B cell (primary cell): Measurements from ENCODE around the gene CIT. TPM values are rescaled to one million over a fixed set of nuclear protein-coding genes. Genes with fewer than 3 reads are reported as not detected.

Experiments
- ATAC-seq: fragments of 200-7000 bp; cut with Tn5 transposase; one replicate; pipeline ENCODE4 v1.10.0; 2021; ENCODE audit warnings: low read depth, mild to moderate bottlenecking, moderate number of reproducible peaks, moderate library complexity
- CTCF ChIA-PET: fragments of 350-600 bp; sonication (Branson Sonifier 250); formaldehyde crosslinking; loops from one replicate; lab custom pipeline; 2021; ENCODE audit warnings: antibody characterized with exemption, inconsistent platforms; lab: Charles Lee
- POLR2A ChIA-PET: fragments of 350-600 bp; sonication (Branson Sonifier 250); formaldehyde crosslinking; loops from one replicate; lab custom pipeline; 2021; ENCODE audit warnings: antibody characterized with exemption; lab: Charles Lee
- DNase-seq: peaks from one replicate; pipeline ENCODE4 v3.0.0; 2013
- H2AFZ ChIP-seq: 2 replicates; pipeline ENCODE4 v1.6.1; 2012; ENCODE audit warnings: mild to moderate bottlenecking, low read depth, low read length; ENCODE audit not compliant: insufficient read depth, poor library complexity, severe bottlenecking
- H3K27ac ChIP-seq, 2 donors: 1 replicate in 1 of 2; 2 replicates in 1 of 2; pipeline ENCODE4 v1.5.1; 2012 to 2013; ENCODE audit warnings: low read length in 2 of 2, mild to moderate bottlenecking in 2 of 2, moderate library complexity in 1 of 2
- H3K27me3 ChIP-seq, 4 experiments: fragments of 200-600 bp in 1 of 4; sonication (generic) in 1 of 4; replicated peaks in 1 of 4; 1 replicate in 2 of 4; 2 replicates in 2 of 4; pipeline versions ENCODE4 v1.6.1 to v1.7.0; 2013 to 2016; ENCODE audit warnings: low read length in 3 of 4, mild to moderate bottlenecking in 2 of 4, mixed read lengths in 1 of 4, moderate library complexity in 1 of 4; ENCODE audit not compliant: insufficient read depth in 4 of 4, control insufficient read depth in 3 of 4; ENCODE audit errors: control extremely low read depth in 1 of 4
- H3K36me3 ChIP-seq, 2 experiments: replicated peaks in 1 of 2; 1 replicate in 1 of 2; 2 replicates in 1 of 2; pipeline versions ENCODE4 v1.6.1 to v1.7.1; 2013; ENCODE audit warnings: low read length in 1 of 2; ENCODE audit not compliant: insufficient read depth in 2 of 2, control insufficient read depth in 1 of 2; ENCODE audit errors: control extremely low read depth in 1 of 2, extremely low read depth in 1 of 2
- H3K4me1 ChIP-seq, 2 donors: fragments of 200-600 bp in 1 of 2; sonication (generic) in 1 of 2; 1 replicate in 1 of 2; 2 replicates in 1 of 2; pipeline versions ENCODE4 v1.5.1 to v1.6.1; 2013 to 2017; ENCODE audit warnings: low read length in 2 of 2; ENCODE audit not compliant: control insufficient read depth in 2 of 2, insufficient read depth in 2 of 2
- H3K4me2 ChIP-seq: replicated peaks from 2 replicates; pipeline ENCODE3; 2012; ENCODE audit warnings: mild to moderate bottlenecking, low read depth, low read length; ENCODE audit not compliant: poor library complexity, severe bottlenecking
- H3K4me3 ChIP-seq, 5 experiments: fragments of 200-600 bp in 1 of 5; sonication (generic) in 1 of 5; 1 replicate in 3 of 5; 2 replicates in 2 of 5; pipeline versions ENCODE4 v1.5.1 to v1.7.0; 2011 to 2016; ENCODE audit warnings: low read length in 4 of 5, mild to moderate bottlenecking in 4 of 5, low read depth in 2 of 5, control low read depth in 1 of 5, moderate library complexity in 1 of 5; ENCODE audit not compliant: insufficient read depth in 1 of 5; ENCODE audit errors: control extremely low read depth in 1 of 5, extremely low read depth in 1 of 5
- H3K79me2 ChIP-seq: fragments of 200-600 bp; sonication (generic); one replicate; pipeline ENCODE4 v1.6.0; 2016; ENCODE audit warnings: low read length; ENCODE audit not compliant: control insufficient read depth, insufficient read depth
- H3K9ac ChIP-seq: fragments of 200-600 bp; sonication (generic); 2 replicates; pipeline ENCODE4 v1.6.1; 2017; ENCODE audit warnings: mild to moderate bottlenecking, low read length, moderate library complexity
- H3K9me3 ChIP-seq, 3 donors: one replicate each; pipeline versions ENCODE4 v1.6.1 to v1.7.1; 2013; ENCODE audit warnings: low read length in 2 of 3; ENCODE audit not compliant: control insufficient read depth in 2 of 3, insufficient read depth in 1 of 3; ENCODE audit errors: control extremely low read depth in 1 of 3
- H4K20me1 ChIP-seq: 2 replicates; pipeline ENCODE4 v1.6.0; 2012; ENCODE audit warnings: mild to moderate bottlenecking, low read length; ENCODE audit not compliant: insufficient read depth, control insufficient read depth, poor library complexity, severe bottlenecking
- H3K27ac Mint-ChIP-seq: one replicate; pipeline ENCODE4 v1.8.0; 2021; ENCODE audit warnings: mixed read lengths
- H3K27me3 Mint-ChIP-seq: one replicate; pipeline ENCODE4 v1.8.0; 2021; ENCODE audit warnings: mixed read lengths
- H3K4me1 Mint-ChIP-seq: one replicate; pipeline ENCODE4 v1.8.0; 2021; ENCODE audit warnings: mixed read lengths
- H3K4me3 Mint-ChIP-seq: one replicate; pipeline ENCODE4 v1.8.0; 2021; ENCODE audit warnings: mixed read lengths
- H3K9me3 Mint-ChIP-seq: one replicate; pipeline ENCODE4 v1.8.0; 2022; ENCODE audit warnings: mixed read lengths; ENCODE audit not compliant: insufficient read depth
- CTCF ChIP-seq: fragments of 200-600 bp; IDR thresholded peaks from one replicate; pipeline ENCODE4 v1.8.0; 2022; ENCODE audit warnings: antibody characterized with exemption, mild to moderate bottlenecking
- EZH2 ChIP-seq: IDR thresholded peaks from 2 replicates; pipeline ENCODE4 v1.6.1; 2012; ENCODE audit warnings: borderline replicate concordance, low read depth, mild to moderate bottlenecking, moderate library complexity, low read length; ENCODE audit not compliant: insufficient read depth, poor library complexity, severe bottlenecking
- WGBS: methylation state at CpG from one replicate; pipeline ENCODE4 v1.1.5; 2013; ENCODE audit warnings: missing lambda C conversion rate; ENCODE audit not compliant: insufficient coverage; 5-methylcytosine and 5-hydroxymethylcytosine counted together
- intact Hi-C: fragments of 100-400 bp; cut with micrococcal nuclease; formaldehyde crosslinking; loops from one replicate; pipeline ENCODE4 v1.10.0; 2022
- polyA plus RNA-seq: library from polyadenylated mRNA; depleted of rRNA; stranded (reverse); fragments of >200 nt; gene quantifications from 2 replicates; pipeline ENCODE4 v1.2.3, GENCODE V29; 2012
- total RNA-seq, 2 donors: library from RNA; stranded (reverse); fragments of 120-200 nt in 1 of 2; gene quantifications; 1 replicate in 1 of 2; 2 replicates in 1 of 2; pipeline versions ENCODE4 v1.2.3 to v1.2.4, GENCODE V29; 2013 to 2022

The CIT gene
- total and polyA plus RNA-seq, 2 donors (not counting 1 experiment from before 2014, with no cell fraction given): 1.4 to 6.1 TPM

GRCh38 chr12:119700078-119700477 lies 177.0 kb downstream of the CIT start:
- no peaks in the 10 kb centered on the region for H3K9me3 Mint-ChIP-seq
- POLR2A ChIA-PET: no interaction called here
- no peak overlapping the region for H3K27ac ChIP-seq

GRCh38 chr12:119699199-119699760 lies 177.8 kb downstream of the CIT start:
- Histone ChIP-seq H3K4me2 (no peak overlapping the region), H2AFZ (no peak overlapping the region), H3K9me3 (no peaks in the 10 kb centered on the region), H4K20me1 (no peaks in the 10 kb centered on the region), H3K4me1 (no peaks in the 10 kb centered on the region), H3K9ac (no peak overlapping the region), H3K27ac (no peak overlapping the region), H3K36me3 (no peaks in the 10 kb centered on the region), H3K79me2 (no peaks in the 10 kb centered on the region), H3K27me3 (no peaks in the 10 kb centered on the region), H3K4me3 (no peak overlapping the region)
- POLR2A ChIA-PET: no interaction called here
- TF ChIP-seq CTCF: no peak
- TF ChIP-seq EZH2: no peak
- CTCF ChIA-PET: no interaction called here
- H3K27ac Mint-ChIP-seq: no peak overlapping the region
- no peak overlapping the region for H3K4me3 Mint-ChIP-seq
- WGBS: 100% methylated on average over 11 of the region's 11 CpGs
- H3K9me3 Mint-ChIP-seq: no peaks in the 10 kb centered on the region
- intact Hi-C loops: no loop called here
- no peaks in the 10 kb centered on the region for H3K4me1 Mint-ChIP-seq
- DNase-seq (no peak), ATAC-seq (no peak)
- H3K27me3 Mint-ChIP-seq: no peaks in the 10 kb centered on the region

More at GRCh38 chr12:119700078-119700477, 177.0 kb downstream of the CIT start:
- Mint-ChIP-seq H3K27ac (no peak overlapping the region), H3K4me3 (no peak overlapping the region), H3K4me1 (no peaks in the 10 kb centered on the region), H3K27me3 (no peaks in the 10 kb centered on the region)
- Histone ChIP-seq H3K4me1 (no peaks in the 10 kb centered on the region), H3K79me2 (no peaks in the 10 kb centered on the region), H3K36me3 (no peaks in the 10 kb centered on the region), H2AFZ (no peak overlapping the region), H4K20me1 (no peaks in the 10 kb centered on the region), H3K4me3 (no peak overlapping the region), H3K4me2 (no peak overlapping the region), H3K9me3 (no peaks in the 10 kb centered on the region), H3K9ac (no peak overlapping the region), H3K27me3 (no peaks in the 10 kb centered on the region)
- DNase-seq (no peak), ATAC-seq (no peak)
- intact Hi-C loops: no loop called here
- CTCF ChIA-PET: no interaction called here
- TF ChIP-seq CTCF: no peak
- TF ChIP-seq EZH2: no peak
- 96% methylated on average over 3 of the region's 6 CpGs for WGBS
